Neuronal stem cell (in vitro differentiated cells): ENCODE data around the gene PSD4.

Experiments used
- DNase-seq: peaks from one replicate; pipeline ENCODE4 v3.0.0-alpha.2; 2013; ENCODE audit warnings: low spot score
- H2AFZ ChIP-seq: one replicate; pipeline ENCODE4 v1.6.1; 2013; ENCODE audit warnings: mild to moderate bottlenecking, low read length, inconsistent platforms
- H2AK5ac ChIP-seq: 2 replicates; pipeline ENCODE4 v1.6.1; 2013; ENCODE audit warnings: low read depth, mild to moderate bottlenecking, inconsistent platforms, low read length, moderate library complexity, mixed read lengths
- H2BK120ac ChIP-seq: 2 replicates; pipeline ENCODE4 v1.6.1; 2013; ENCODE audit warnings: low read depth, mild to moderate bottlenecking, inconsistent platforms, low read length, moderate library complexity, mixed read lengths
- H2BK12ac ChIP-seq: one replicate; pipeline ENCODE4 v1.6.1; 2013; ENCODE audit warnings: low read length, inconsistent platforms
- H2BK15ac ChIP-seq: 2 replicates; pipeline ENCODE4 v1.6.1; 2013; ENCODE audit warnings: mild to moderate bottlenecking, low read length, inconsistent platforms, mixed read lengths
- H2BK5ac ChIP-seq: one replicate; pipeline ENCODE4 v1.6.1; 2013; ENCODE audit warnings: inconsistent platforms, mild to moderate bottlenecking, low read length, moderate library complexity
- H3K14ac ChIP-seq: one replicate; pipeline ENCODE4 v1.6.1; 2013; ENCODE audit warnings: low read length, inconsistent platforms
- H3K18ac ChIP-seq: 2 replicates; pipeline ENCODE4 v1.6.1; 2013; ENCODE audit warnings: low read length, inconsistent platforms
- H3K23ac ChIP-seq: 2 replicates; pipeline ENCODE4 v1.6.1; 2013; ENCODE audit warnings: low read depth, mild to moderate bottlenecking, mixed read lengths, low read length, inconsistent platforms; ENCODE audit not compliant: poor library complexity
- H3K27ac ChIP-seq: replicated peaks from 3 replicates; pipeline ENCODE4 v1.5.1; 2013; ENCODE audit warnings: low read length, inconsistent platforms
- H3K27me3 ChIP-seq, 3 experiments: 2 replicates each; pipeline ENCODE4 v1.6.1; 2013; ENCODE audit warnings: low read length in 3 of 3, mild to moderate bottlenecking in 2 of 3, inconsistent platforms in 1 of 3, low read depth in 1 of 3, mixed read lengths in 1 of 3, moderate library complexity in 1 of 3; ENCODE audit not compliant: control insufficient read depth in 3 of 3, insufficient read depth in 3 of 3
- H3K36me3 ChIP-seq, 2 donors: replicated peaks in 1 of 2; 2 replicates each; pipeline ENCODE4 v1.6.1; 2013; ENCODE audit warnings: low read length in 2 of 2; ENCODE audit not compliant: control insufficient read depth in 2 of 2, insufficient read depth in 2 of 2
- H3K4ac ChIP-seq: 2 replicates; pipeline ENCODE4 v1.6.1; 2013; ENCODE audit warnings: inconsistent platforms, mild to moderate bottlenecking, low read length, moderate library complexity
- H3K4me1 ChIP-seq, 2 donors: 1 replicate in 1 of 2; 2 replicates in 1 of 2; pipeline ENCODE4 v1.6.1; 2013; ENCODE audit warnings: low read length in 2 of 2, low read depth in 1 of 2; ENCODE audit not compliant: control insufficient read depth in 2 of 2, insufficient read depth in 1 of 2
- H3K4me2 ChIP-seq: one replicate; pipeline ENCODE4 v1.6.1; 2013; ENCODE audit warnings: mild to moderate bottlenecking, low read length, inconsistent platforms; ENCODE audit not compliant: insufficient read depth, poor library complexity, severe bottlenecking
- H3K4me3 ChIP-seq, 2 donors: 2 replicates each; pipeline ENCODE4 v1.5.1; 2013; ENCODE audit warnings: low read length in 2 of 2, mild to moderate bottlenecking in 2 of 2, inconsistent platforms in 1 of 2, moderate library complexity in 1 of 2
- H3K79me1 ChIP-seq: one replicate; pipeline ENCODE4 v1.6.1; 2013; ENCODE audit warnings: low read depth, mild to moderate bottlenecking, inconsistent platforms, low read length, moderate library complexity
- H3K9ac ChIP-seq: one replicate; pipeline ENCODE4 v1.6.1; 2013; ENCODE audit warnings: mild to moderate bottlenecking, low read depth, low read length, inconsistent platforms; ENCODE audit not compliant: poor library complexity
- H3K9me3 ChIP-seq, 2 donors: replicated peaks in 1 of 2; 2 replicates each; pipeline versions ENCODE3 to v1.6.1; 2013; ENCODE audit warnings: low read length in 2 of 2, mild to moderate bottlenecking in 2 of 2, inconsistent platforms in 1 of 2, low read depth in 1 of 2, mixed read lengths in 1 of 2, moderate library complexity in 1 of 2; ENCODE audit not compliant: control insufficient read depth in 2 of 2, insufficient read depth in 1 of 2
- H4K8ac ChIP-seq: one replicate; pipeline ENCODE4 v1.6.1; 2013; ENCODE audit warnings: low read depth, mild to moderate bottlenecking, inconsistent platforms, low read length, moderate library complexity
- H4K91ac ChIP-seq: one replicate; pipeline ENCODE4 v1.6.1; 2013; ENCODE audit warnings: low read length, low read depth, mild to moderate bottlenecking, inconsistent platforms; ENCODE audit not compliant: poor library complexity
- WGBS, 2 donors: extraction: QIAGEN DNeasy Blood & Tissue Kit; methylation state at CpG; one replicate each; pipeline ENCODE4 v1.1.7; 2013; ENCODE audit warnings: missing lambda C conversion rate in 2 of 2, mixed read lengths in 1 of 2; ENCODE audit not compliant: insufficient read length in 2 of 2, insufficient replicate concordance in 1 of 2; ENCODE audit errors: extremely low coverage in 2 of 2; 5-methylcytosine and 5-hydroxymethylcytosine counted together

Gene PSD4

GRCh38 chr2:113141451-113141850 is 32.3 kb upstream of the PSD4 start:
- H3K4me2 ChIP-seq, result no peak overlapping the region
- H3K36me3 ChIP-seq, result no peaks in the 10 kb centered on the region
- H2AFZ ChIP-seq, result no peak overlapping the region
- no peaks in the 10 kb centered on the region for H3K79me1 ChIP-seq
- H3K27me3 ChIP-seq, result peaks cover 0 to 7% (median 0%) of the 10 kb centered on the region in 3 experiments
- no peak overlapping the region for H3K27ac ChIP-seq
- H3K9me3 ChIP-seq, result no peaks in the 10 kb centered on the region
- no peaks in the 10 kb centered on the region for H3K4me1 ChIP-seq
- WGBS, 2 donors, result no CpG with 5 or more reads among the region's 6 CpGs
- H3K9ac ChIP-seq, result no peak overlapping the region
- no peak overlapping the region for H3K4ac ChIP-seq
- no peak overlapping the region for H2AK5ac ChIP-seq
- no peak overlapping the region for H2BK5ac ChIP-seq
- H4K8ac ChIP-seq, result no peak overlapping the region
- no peak overlapping the region for H3K23ac ChIP-seq
- H4K91ac ChIP-seq, result no peak overlapping the region
- no peak overlapping the region for H3K14ac ChIP-seq
- DNase-seq, result no peak
- no peak overlapping the region for H3K18ac ChIP-seq
- H2BK15ac ChIP-seq, result no peak overlapping the region
- H3K4me3 ChIP-seq, result no peak overlapping the region
- H2BK120ac ChIP-seq, result no peak overlapping the region
- H2BK12ac ChIP-seq, result no peak overlapping the region

- H3K4me1 ChIP-seq, result no peaks in the 10 kb centered on the region
Observed at GRCh38 chr2:113142290-113142689, 31.5 kb upstream of the PSD4 start.

GRCh38 chr2:113144259-113144658 is 29.5 kb upstream of the PSD4 start:
- Histone ChIP-seq H3K4me1 (no peaks in the 10 kb centered on the region), H2BK12ac (no peak overlapping the region), H2BK15ac (no peak overlapping the region), H2BK5ac (no peak overlapping the region), H3K4me2 (no peak overlapping the region), H3K4ac (no peak overlapping the region), H3K18ac (no peak overlapping the region), H3K27me3 (peaks cover 0 to 7% (median 0%) of the 10 kb centered on the region in 3 experiments), H2BK120ac (no peak overlapping the region), H3K9me3 (no peaks in the 10 kb centered on the region), H4K8ac (no peak overlapping the region), H3K23ac (no peak overlapping the region), H3K79me1 (no peaks in the 10 kb centered on the region), H3K27ac (no peak overlapping the region), H3K4me3 (no peak overlapping the region), H3K36me3 (no peaks in the 10 kb centered on the region), H4K91ac (no peak overlapping the region), H3K14ac (no peak overlapping the region), H2AFZ (no peak overlapping the region), H2AK5ac (no peak overlapping the region), H3K9ac (no peak overlapping the region)
- DNase-seq, result no peak
- no CpG with 5 or more reads among the region's 4 CpGs for WGBS, 2 donors

More at GRCh38 chr2:113142290-113142689, 31.5 kb upstream of the PSD4 start:
- Histone ChIP-seq H4K91ac (no peak overlapping the region), H3K79me1 (no peaks in the 10 kb centered on the region), H3K9ac (no peak overlapping the region), H3K23ac (no peak overlapping the region), H3K14ac (no peak overlapping the region), H3K4ac (no peak overlapping the region), H3K27ac (no peak overlapping the region), H2BK120ac (no peak overlapping the region), H3K27me3 (peaks cover 0 to 7% (median 0%) of the 10 kb centered on the region in 3 experiments), H3K36me3 (no peaks in the 10 kb centered on the region), H2BK15ac (no peak overlapping the region), H2BK12ac (no peak overlapping the region), H2AK5ac (no peak overlapping the region), H3K18ac (no peak overlapping the region), H2BK5ac (no peak overlapping the region), H3K9me3 (no peaks in the 10 kb centered on the region), H4K8ac (no peak overlapping the region), H3K4me3 (no peak overlapping the region), H3K4me2 (no peak overlapping the region), H2AFZ (no peak overlapping the region)
- WGBS, 2 donors, result no CpG with 5 or more reads among the region's 2 CpGs
- no peak for DNase-seq

GRCh38 chr2:113148606-113149552 is 24.9 kb upstream of the PSD4 start:
- H3K27ac ChIP-seq, result no peak overlapping the region
- H3K9ac ChIP-seq, result no peak overlapping the region
- H2AK5ac ChIP-seq, result no peak overlapping the region
- peaks cover 0 to 4% (median 0%) of the 10 kb centered on the region in 3 experiments for H3K27me3 ChIP-seq
- no peaks in the 10 kb centered on the region for H3K36me3 ChIP-seq
- no peak for DNase-seq
- H4K91ac ChIP-seq, result peak overlapping the region; percentile 22
- H3K23ac ChIP-seq, result no peak overlapping the region
- no peaks in the 10 kb centered on the region for H3K79me1 ChIP-seq
- no peaks in the 10 kb centered on the region for H3K4me1 ChIP-seq
- WGBS, 2 donors, result no CpG with 5 or more reads among the region's 8 CpGs
- no peak overlapping the region for H3K4me2 ChIP-seq
- H3K18ac ChIP-seq, result peak overlapping the region; percentile 35
- no peak overlapping the region for H3K4ac ChIP-seq
- no peak overlapping the region for H2AFZ ChIP-seq
- H2BK120ac ChIP-seq, result no peak overlapping the region
- no peak overlapping the region for H3K14ac ChIP-seq
- no peak overlapping the region for H2BK15ac ChIP-seq
- no peak overlapping the region for H4K8ac ChIP-seq
- H2BK5ac ChIP-seq, result peak overlapping the region; percentile 18
- H3K4me3 ChIP-seq, result no peak overlapping the region
- H2BK12ac ChIP-seq, result no peak overlapping the region
- H3K9me3 ChIP-seq, result no peaks in the 10 kb centered on the region
